NOMO-1 treated with dmso at 0.1 percent for 144 hours (cell line): ENCODE results near the gene IL17REL.

ENCODE experiments used
- DNase-seq: peaks from one replicate; lab custom pipeline; 2025; ENCODE audit not compliant: unreplicated experiment; lab: John Stamatoyannopoulos, UW

Gene IL17REL

GRCh38 chr22:50012211-50013181 is at the start of gene IL17REL:
Gene IL17REL, minus strand, starts transcription at chr22:50012765. Its CDS starts 119 bp downstream, at chr22:50012646.
- DNase-seq, result no peak

GRCh38 chr22:50061824-50062355 is 49.3 kb upstream of the IL17REL start:
- DNase-seq, result no peak

- no peak for DNase-seq
Measured at GRCh38 chr22:50061141-50061823, 48.7 kb upstream of the IL17REL start.

- no peak for DNase-seq
Measured at GRCh38 chr22:50060441-50061140, 48.0 kb upstream of the IL17REL start.

- DNase-seq, result no peak
Measured at GRCh38 chr22:50059881-50060262, 47.3 kb upstream of the IL17REL start.

GRCh38 chr22:50058906-50059880 is 46.6 kb upstream of the IL17REL start:
- DNase-seq, result no peak

GRCh38 chr22:50058061-50058905 is 45.7 kb upstream of the IL17REL start, which contains the start of gene TTLL8:
Gene TTLL8, minus strand, starts transcription at chr22:50058298.
- DNase-seq, result no peak

GRCh38 chr22:50057278-50058060 is 44.9 kb upstream of the IL17REL start:
- no peak for DNase-seq

- no peak for DNase-seq
Measured at GRCh38 chr22:50056214-50056972, 43.8 kb upstream of the IL17REL start.

GRCh38 chr22:50053861-50054260 is 41.3 kb upstream of the IL17REL start:
- no peak for DNase-seq

GRCh38 chr22:50051930-50052329 is 39.4 kb upstream of the IL17REL start:
- no peak for DNase-seq

GRCh38 chr22:50049299-50050195 is 37.0 kb upstream of the IL17REL start:
- no peak for DNase-seq

- DNase-seq, result no peak
Measured at GRCh38 chr22:50048836-50049235, 36.3 kb upstream of the IL17REL start.

- no peak for DNase-seq
Measured at GRCh38 chr22:50048061-50048765, 35.6 kb upstream of the IL17REL start.

GRCh38 chr22:50047346-50047745 is 34.8 kb upstream of the IL17REL start:
- DNase-seq, result no peak
